A204.1 (cell line): ENCODE results near the gene SRF.
A peak's percentile ranks its signal among the peaks of the same experiment; 100 is the strongest.

Experiments
- FAIRE-seq: peaks from 2 replicates; lab custom pipeline; 2012; peaks lifted over from hg19 to GRCh38; lab: Jason Lieb, UNC

The SRF gene

GRCh38 chr6:43183441-43183840 is 12.4 kb downstream of the SRF start:
- no peak for FAIRE-seq

- no peak for FAIRE-seq
These were observed 13.4 kb downstream of the SRF start for GRCh38 chr6:43184268-43184985.

GRCh38 chr6:43185391-43185985 is 14.4 kb downstream of the SRF start:
- FAIRE-seq = no peak

GRCh38 chr6:43186019-43186418 is 14.9 kb downstream of the SRF start:
- FAIRE-seq = no peak

GRCh38 chr6:43186706-43187105 is 15.6 kb downstream of the SRF start:
- no peak for FAIRE-seq

- FAIRE-seq = no peak
These were observed 16.8 kb downstream of the SRF start for GRCh38 chr6:43187821-43188220.

- FAIRE-seq = no peak
These were observed 17.4 kb downstream of the SRF start for GRCh38 chr6:43188426-43188825.

DNA sequence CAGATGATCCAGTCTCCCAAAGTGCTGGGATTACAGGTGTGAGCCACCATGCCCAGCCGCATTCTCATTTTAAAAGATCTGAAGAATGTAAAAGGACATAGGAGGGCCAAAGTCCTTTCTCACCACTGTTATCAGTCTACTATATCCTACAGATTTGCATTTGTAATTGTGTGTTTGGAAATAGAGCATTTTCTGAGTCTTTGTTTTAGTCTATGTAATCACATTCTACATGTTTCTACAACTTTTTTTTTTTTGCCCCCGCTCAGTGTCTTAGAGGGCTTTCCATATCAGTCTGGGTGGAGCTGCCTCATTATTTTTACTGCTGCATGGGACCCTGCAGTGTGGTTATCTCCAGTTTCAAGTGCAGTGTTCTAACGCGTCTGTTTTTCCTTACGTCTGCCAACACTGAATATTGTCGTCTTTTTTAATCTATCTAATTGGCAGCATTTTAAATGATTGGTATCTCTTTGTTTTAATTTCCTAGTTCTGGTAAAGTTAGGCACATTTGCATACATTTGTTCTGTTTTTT is 18.8 kb downstream of the SRF start:
- FAIRE-seq = no peak

GRCh38 chr6:43192911-43193310 is 21.8 kb downstream of the SRF start:
- FAIRE-seq = no peak

DNA sequence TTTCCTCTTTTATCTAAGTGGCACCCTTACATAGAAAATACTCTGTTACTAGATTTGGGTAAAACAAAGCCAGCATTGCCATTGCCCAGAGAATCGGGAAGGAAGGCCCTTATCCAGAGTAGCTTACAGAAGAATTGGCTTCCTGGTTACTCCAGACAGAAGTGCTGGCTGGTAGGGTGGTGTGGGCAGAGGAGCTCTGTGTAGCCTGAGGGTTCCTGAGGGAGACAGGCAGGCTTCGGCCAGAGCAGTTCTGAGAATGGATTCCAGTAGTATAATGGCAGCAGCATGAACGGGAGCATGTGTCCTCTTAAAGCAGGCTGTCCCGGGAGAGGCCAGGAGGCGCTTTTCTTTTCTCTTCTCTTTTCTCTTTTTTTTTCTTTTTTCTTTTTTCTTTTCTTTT is 22.9 kb downstream of the SRF start:
- no peak for FAIRE-seq

DNA sequence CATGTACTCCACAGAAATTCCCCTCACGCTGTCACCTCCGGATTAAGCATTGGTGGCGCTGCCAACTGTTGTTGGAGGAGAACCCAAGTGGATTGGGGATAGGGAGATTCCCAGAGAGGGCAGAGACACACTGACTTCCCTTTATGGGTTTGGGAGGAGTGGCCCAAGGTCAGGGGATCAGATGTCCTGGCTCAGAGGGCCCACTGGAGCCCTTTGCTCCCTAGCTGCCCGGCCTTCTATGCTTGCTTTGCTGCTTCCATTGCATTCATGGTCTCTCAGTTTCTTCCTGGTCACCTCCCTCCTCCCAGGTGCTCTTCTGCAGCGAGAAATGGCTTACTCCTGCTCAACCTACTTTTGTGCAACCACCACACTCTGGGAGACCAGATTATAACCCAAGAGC is 25.3 kb downstream of the SRF start:
- no peak for FAIRE-seq

DNA sequence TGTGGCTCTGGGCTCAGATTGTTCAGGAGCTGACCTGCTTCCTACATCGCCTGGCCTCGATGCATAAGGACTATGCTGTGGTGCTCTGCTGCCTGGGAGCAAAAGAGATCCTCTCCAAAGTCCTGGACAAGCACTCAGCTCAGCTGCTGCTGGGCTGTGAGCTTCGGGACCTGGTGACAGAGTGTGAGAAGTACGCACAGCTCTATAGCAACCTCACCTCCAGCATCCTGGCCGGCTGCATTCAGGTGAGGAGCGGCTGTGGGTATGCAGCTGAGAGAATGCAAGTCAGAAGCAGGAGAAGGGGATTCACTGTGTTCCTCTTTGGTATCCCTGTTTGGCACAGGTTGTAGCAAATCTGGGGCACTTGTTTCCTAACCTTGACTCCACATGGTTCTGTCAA is 28.8 kb downstream of the SRF start:
- FAIRE-seq = no peak

DNA sequence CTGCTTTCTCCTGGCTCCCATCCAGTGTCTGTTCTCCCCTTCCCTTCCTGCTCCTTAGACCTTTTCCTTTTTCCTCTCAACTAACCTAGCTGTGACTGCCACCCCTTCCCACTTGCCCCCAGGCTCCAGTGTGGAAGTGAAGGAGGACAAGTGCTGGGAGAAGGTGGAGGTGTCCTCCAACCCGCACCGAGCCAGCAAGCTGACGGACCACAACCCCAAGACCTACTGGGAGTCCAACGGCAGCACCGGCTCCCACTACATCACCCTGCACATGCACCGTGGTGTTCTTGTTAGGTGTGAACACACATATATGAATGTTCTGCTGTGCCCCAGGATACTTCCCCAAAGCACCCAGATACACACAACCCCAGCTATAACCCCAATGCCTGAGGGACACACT is 29.5 kb downstream of the SRF start:
- no peak for FAIRE-seq

DNA sequence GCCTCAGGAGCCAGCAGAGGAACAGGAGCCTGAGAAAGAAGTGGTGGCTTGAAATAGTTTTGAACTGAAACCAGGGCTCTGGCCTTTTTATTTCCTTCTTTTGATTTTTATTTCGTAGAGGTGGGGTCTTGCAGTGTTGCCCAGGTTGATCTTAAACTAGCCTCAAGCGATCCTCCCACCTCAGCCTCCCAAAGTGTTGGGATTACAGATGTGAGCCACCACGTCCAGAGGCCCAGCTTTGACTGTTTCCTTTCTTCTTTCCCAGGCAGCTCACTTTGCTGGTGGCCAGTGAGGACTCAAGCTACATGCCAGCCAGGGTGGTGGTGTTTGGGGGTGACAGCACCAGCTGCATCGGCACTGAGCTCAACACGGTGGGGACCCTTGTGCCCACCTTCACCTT is 31.4 kb downstream of the SRF start:
- FAIRE-seq = no peak

DNA sequence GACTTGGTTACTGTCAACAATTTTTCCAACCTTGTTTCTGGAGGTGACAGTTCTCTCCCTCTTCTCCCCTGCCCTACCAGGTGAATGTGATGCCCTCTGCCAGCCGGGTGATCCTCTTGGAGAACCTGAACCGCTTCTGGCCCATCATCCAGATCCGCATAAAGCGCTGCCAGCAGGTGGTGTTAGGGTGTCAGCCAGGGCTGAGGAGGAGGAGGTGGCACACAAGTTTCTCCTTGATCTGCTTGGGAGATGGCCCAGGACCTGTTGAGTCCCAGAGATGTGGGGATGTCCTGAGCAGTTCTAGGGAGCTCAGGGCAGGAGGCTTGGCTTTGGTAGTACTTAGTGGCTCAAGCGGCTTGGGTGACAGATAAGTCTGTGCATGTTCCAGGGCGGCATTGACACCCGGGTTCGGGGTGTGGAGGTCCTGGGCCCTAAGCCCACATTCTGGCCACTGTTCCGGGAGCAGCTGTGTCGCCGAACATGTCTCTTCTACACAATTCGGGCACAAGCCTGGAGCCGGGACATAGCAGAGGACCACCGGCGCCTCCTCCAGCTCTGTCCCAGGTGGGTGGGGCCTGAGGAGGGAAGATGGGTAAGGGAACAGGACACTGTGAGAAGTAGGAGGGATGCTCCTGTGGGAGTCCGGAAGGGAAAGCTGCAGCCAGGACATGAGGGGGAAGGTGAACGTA is 32.1 kb downstream of the SRF start:
- FAIRE-seq = no peak

GRCh38 chr6:43203718-43204095 is 32.6 kb downstream of the SRF start:
- no peak for FAIRE-seq

DNA sequence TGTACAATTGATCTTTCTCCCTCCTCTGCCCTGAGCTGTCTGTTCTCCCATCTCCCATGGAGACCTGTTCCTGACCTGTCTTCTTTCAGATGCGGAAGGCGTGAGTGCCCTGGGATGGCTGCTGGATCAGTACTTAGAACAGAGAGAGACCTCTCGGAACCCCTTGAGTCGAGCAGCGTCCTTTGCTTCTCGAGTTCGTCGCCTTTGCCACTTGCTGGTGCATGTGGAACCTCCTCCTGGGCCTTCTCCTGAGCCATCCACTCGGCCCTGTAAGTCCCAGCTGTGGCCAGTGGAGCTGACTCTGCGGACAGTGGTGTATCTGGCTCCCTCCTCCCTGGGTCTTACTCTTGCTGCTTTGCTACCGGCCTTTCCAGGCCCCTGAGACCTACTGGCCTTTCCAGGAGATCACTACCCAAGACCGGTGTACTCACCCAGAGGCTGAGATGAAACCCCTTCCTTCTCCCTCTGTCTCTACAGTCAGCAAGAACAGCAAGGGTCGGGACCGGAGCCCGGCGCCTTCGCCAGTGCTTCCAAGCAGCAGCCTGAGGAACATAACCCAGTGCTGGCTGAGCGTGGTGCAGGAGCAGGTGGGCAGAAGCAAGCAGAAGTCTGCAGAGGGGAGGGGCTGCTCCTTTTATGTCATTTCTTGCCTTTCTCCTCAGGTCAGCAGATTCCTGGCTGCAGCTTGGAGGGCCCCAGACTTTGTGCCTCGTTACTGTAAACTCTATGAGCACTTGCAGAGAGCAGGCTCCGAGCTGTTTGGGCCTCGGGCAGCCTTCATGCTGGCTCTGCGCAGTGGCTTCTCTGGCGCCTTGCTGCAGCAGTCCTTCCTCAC is 33.4 kb downstream of the SRF start:
- no peak for FAIRE-seq

GRCh38 chr6:43205849-43206248 is 34.8 kb downstream of the SRF start:
- no peak for FAIRE-seq

DNA sequence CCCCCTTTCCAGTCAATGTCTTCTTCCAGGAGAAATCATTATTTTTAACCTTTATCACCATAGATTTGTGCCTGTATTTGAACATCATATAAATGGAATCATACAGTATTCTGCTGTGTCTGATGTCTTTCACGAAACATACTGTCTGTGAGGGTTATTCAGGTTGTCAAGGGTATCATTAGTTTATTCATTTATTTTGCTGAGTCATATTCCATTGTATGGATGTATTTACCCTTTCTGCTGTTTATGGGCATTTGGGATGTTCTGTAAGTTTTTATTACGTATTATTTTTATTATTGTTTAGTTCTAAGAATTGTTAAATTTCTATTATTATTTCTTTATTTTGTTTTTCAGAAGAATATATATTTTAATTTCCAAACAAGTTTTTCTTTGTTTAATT is 36.2 kb downstream of the SRF start:
- peak; percentile 46 for FAIRE-seq

GRCh38 chr6:43211955-43212354 is 40.9 kb downstream of the SRF start:
- no peak for FAIRE-seq

DNA sequence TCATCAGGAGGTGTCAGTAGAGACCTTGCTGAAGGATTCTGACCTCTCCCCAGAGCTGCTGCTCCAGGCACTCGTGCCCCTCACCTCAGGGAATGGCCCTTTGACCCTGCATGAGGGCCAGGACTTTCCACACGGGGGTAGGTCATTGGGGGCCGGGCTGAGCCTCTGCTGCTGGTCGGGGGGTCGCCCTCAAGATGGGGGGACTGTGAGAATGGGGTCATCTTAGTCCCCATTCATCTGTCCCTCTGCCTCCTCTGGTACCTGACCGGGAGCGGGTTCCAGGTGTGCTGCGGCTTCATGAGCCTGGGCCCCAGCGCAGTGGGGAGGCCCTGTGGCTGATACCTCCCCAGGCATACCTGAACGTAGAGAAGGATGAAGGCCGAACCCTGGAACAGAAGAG is 42.4 kb downstream of the SRF start:
- FAIRE-seq = no peak

GRCh38 chr6:43215066-43215465 is 44.0 kb downstream of the SRF start:
- no peak for FAIRE-seq

DNA sequence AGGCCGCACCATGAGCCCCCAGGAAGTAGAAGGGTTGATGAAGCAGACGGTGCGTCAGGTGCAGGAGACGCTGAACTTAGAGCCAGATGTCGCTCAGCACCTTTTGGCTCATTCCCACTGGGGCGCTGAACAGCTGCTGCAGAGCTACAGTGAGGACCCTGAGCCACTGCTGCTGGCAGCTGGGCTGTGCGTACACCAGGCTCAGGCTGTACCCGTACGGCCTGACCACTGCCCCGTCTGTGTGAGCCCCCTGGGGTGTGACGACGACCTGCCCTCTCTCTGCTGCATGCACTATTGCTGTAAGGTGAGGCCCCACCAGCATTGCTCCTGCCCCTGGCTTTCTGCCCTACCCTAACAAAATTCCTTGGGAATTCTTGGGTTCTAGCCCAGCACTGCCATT is 45.1 kb downstream of the SRF start:
- no peak for FAIRE-seq
